ENCODE results near the gene PPP1R15B.
A peak's percentile ranks its signal among the peaks of the same experiment; 100 is the strongest.

PPP1R15B gene

DNA sequence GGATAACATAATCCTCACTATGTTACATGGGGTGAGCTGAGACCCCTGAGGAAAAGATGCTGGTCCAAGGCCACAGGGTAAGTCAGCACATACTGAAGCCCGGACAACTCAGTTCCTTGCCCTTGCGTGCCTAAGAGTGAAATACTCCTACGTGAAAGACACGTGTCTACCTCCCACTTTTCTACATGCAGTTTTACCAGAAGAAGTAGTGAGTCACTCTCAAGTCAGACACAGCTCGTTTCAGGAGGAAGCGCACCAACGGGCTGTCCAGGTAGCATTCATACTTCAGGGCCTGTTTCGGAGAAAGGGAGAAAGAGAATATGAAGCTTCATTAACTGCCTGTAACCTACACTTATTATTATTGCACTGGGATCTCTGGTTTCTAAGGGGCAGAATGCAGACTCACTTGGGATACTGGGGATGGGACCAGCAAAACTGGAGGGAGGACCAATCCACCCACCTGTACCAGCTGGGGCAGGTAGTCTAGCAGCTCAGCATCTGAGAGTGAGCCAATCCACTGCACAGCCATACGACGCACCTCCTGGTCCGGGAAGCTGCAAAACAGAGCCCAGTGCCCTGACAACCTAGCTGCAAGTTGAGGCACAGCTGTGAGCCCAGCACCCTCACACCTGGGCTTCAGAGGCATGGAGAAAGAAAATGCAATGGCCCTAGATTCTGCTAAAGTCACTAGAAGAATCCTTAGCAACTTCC, 32.4 kb upstream of the PPP1R15B start:
- H3K4me3 ChIP-seq (ENCODE audit: low read depth, low read length), result no peak overlapping the region
- no peak for TF ChIP-seq CTCF (conservative IDR thresholded peaks at IDR 0.05; ENCODE audit: low read depth, low read length)
- peak; percentile 21 for DNase-seq (ENCODE audit: low read depth)

DNA sequence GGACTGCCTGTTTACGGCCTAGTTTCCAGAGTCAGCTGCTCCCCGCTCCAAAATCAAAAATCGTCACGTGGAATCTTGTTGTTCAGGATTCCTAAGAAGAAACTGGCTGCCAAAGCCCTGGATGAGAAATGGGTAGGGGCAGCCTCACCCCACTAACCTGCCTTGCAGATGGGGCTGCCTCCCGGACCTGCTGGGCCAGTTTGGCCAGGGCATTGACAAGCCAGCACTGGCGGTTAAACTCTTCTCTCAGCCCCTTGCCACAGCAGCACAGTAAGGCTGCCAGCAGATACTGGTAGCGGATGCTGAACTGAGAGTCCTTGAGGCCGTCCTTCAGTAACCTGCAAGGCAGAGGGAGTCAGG, 31.6 kb upstream of the PPP1R15B start:
- no peak overlapping the region for H3K4me3 ChIP-seq (ENCODE audit: low read depth, low read length)
- no peak for TF ChIP-seq CTCF (conservative IDR thresholded peaks at IDR 0.05; ENCODE audit: low read depth, low read length)
- DNase-seq (ENCODE audit: low read depth), result no peak

- TF ChIP-seq CTCF (conservative IDR thresholded peaks at IDR 0.05; ENCODE audit: low read depth, low read length), result no peak
- DNase-seq (ENCODE audit: low read depth), result peak; percentile 53
- H3K4me3 ChIP-seq (ENCODE audit: low read depth, low read length), result no peak overlapping the region
Observed at GRCh38 chr1:204442376-204443259, 31.0 kb upstream of the PPP1R15B start.

GRCh38 chr1:204441558-204441957, 29.9 kb upstream of the PPP1R15B start:
- H3K4me3 ChIP-seq (ENCODE audit: low read depth, low read length), result no peak overlapping the region
- no peak for TF ChIP-seq CTCF (conservative IDR thresholded peaks at IDR 0.05; ENCODE audit: low read depth, low read length)
- DNase-seq (ENCODE audit: low read depth), result no peak

- H3K4me3 ChIP-seq (ENCODE audit: low read depth, low read length), result no peak overlapping the region
- no peak for TF ChIP-seq CTCF (conservative IDR thresholded peaks at IDR 0.05; ENCODE audit: low read depth, low read length)
- DNase-seq (ENCODE audit: low read depth), result no peak
Observed at GRCh38 chr1:204439621-204440375, 28.2 kb upstream of the PPP1R15B start.

DNA sequence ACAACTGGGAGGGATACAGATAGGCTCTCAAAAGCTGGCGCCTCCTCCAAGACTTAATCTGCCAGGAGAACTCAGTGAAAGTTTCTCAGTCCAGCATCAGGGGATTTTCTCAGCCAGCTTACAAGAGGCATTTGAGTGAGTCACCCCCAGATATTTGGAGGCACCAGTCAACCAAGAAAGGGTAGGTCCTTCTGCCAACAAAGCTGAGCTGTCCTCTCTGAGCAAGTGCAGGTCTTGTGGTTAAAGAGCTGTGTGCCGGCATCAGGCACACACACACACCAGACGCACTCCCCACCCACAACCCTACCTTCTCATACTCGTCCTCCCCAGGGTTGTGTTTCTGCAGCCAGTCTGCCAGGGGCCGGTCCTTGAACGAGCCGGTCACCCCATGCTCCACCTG, 27.0 kb upstream of the PPP1R15B start:
- H3K4me3 ChIP-seq (ENCODE audit: low read depth, low read length), result no peak overlapping the region
- TF ChIP-seq CTCF (conservative IDR thresholded peaks at IDR 0.05; ENCODE audit: low read depth, low read length), result no peak
- DNase-seq (ENCODE audit: low read depth), result peak; percentile 94
